ENCODE data around the gene ZNF526.

DNA sequence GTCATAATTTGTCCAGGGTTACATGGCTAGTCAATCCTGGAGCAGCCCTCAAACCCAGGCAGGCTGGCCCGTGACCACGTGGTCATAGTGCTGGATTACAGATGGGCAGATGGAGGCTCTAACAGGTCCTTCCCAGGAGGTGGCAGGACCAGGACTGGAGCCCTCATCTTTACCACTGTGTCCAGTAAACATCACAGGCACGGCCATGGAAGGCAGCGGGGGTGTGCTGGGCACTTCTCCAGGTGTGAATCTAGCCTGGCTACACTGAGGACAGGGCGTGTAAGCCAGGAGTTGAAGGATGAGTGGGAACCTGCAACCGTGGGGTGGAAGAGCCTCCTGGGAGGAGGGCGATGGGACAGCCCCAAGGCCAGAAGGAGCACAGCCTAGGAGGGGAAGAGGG lies 55.0 kb downstream of the ZNF526 start:
- no peak for TF ChIP-seq YY1 (IDR thresholded peaks at IDR 0.05; ENCODE audit: insufficient read depth, insufficient read length)
- no peak for TF ChIP-seq ZNF274 (IDR thresholded peaks at IDR 0.05; ENCODE audit: low read depth, low read length)

Data from NT2/D1 (cell line).